Thyroid gland (tissue), 4 donors: Measurements from ENCODE around the gene MALAT1.

Experiments used
- POLR2A ChIP-seq, 2 donors: fragments of 450-650 bp; IDR thresholded peaks; one replicate each; pipeline ENCODE4 v1.6.1; 2017; ENCODE audit warnings: antibody characterized with exemption in 2 of 2, mild to moderate bottlenecking in 2 of 2, moderate library complexity in 1 of 2
- TF ChIP-seq, protein P1 (sequence below), 6 experiments: fragments of 200-600 bp in 3 of 6; fragments of 450-650 bp in 3 of 6; sonication (generic) in 3 of 6; IDR thresholded peaks; one replicate each; pipeline ENCODE4 v1.5.1; 2016 to 2019; ENCODE audit warnings: antibody characterized with exemption in 6 of 6, mild to moderate bottlenecking in 2 of 6, inconsistent platforms in 1 of 6, moderate library complexity in 1 of 6

DNA sequence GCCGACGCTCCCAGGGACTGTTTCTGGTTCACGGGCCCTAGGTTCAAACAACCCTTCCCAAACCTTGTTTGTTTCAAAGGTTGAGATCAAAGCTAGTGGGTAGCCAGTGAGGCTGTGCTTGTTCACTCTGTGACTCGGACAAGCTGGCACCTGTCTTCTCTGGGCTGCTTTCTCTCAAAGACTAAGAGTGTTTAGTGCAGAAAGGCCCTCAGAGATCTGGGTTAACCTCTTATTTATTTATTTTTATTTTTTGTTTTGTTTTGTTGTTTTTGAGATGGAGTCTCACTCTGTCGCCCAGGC, 13.0 kb upstream of the MALAT1 start:
- TF ChIP-seq, protein P1, sequence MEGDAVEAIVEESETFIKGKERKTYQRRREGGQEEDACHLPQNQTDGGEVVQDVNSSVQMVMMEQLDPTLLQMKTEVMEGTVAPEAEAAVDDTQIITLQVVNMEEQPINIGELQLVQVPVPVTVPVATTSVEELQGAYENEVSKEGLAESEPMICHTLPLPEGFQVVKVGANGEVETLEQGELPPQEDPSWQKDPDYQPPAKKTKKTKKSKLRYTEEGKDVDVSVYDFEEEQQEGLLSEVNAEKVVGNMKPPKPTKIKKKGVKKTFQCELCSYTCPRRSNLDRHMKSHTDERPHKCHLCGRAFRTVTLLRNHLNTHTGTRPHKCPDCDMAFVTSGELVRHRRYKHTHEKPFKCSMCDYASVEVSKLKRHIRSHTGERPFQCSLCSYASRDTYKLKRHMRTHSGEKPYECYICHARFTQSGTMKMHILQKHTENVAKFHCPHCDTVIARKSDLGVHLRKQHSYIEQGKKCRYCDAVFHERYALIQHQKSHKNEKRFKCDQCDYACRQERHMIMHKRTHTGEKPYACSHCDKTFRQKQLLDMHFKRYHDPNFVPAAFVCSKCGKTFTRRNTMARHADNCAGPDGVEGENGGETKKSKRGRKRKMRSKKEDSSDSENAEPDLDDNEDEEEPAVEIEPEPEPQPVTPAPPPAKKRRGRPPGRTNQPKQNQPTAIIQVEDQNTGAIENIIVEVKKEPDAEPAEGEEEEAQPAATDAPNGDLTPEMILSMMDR (IDR thresholded peaks at IDR 0.05), result no peak
- no peak for TF ChIP-seq POLR2A (IDR thresholded peaks at IDR 0.05)
